ENCODE data around the gene SLCO1B3.

Gene SLCO1B3

DNA sequence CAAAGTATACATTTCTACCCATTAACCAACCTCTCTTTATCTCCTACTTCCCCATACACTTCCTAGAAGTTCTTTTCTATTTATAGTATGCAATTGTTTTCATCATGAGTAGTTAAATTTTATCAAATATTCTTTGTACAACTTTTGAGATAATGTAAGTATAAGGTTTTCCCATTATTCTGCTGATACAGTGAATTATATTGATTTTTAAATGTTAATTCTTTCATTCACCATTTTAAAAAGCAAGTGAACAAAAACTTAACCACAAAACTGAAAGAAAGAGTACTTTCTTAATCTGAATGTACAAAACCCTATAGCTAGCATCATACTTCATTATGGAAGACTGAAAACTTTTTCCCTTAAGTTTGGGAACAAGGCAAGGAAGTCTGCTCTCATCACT lies 9.5 kb upstream of the SLCO1B3 start:
- H3K9me3 ChIP-seq (ENCODE audit: insufficient read depth, low read depth, low read length): no peaks in the 10 kb centered on the region
- no peak overlapping the region for H4K91ac ChIP-seq (ENCODE audit: low read depth, low read length)
- no peaks in the 10 kb centered on the region for H3K36me3 ChIP-seq (ENCODE audit: control insufficient read depth in 1 of 2, insufficient read depth in 2 of 2, low read length in 2 of 2)
- no peak overlapping the region for H3K4me2 ChIP-seq (ENCODE audit: low read length)
- no peak overlapping the region for H3K23ac ChIP-seq (ENCODE audit: low read length)
- no peak overlapping the region for H4K12ac ChIP-seq (ENCODE audit: low read depth, low read length)
- DNase-seq: no peak
- no peak overlapping the region for H3K4me3 ChIP-seq (ENCODE audit: low read depth, low read length)
- H3K27me3 ChIP-seq (ENCODE audit: insufficient read depth, low read length): no peaks in the 10 kb centered on the region
- H3K4ac ChIP-seq (ENCODE audit: low read depth, low read length): no peak overlapping the region
- no peak overlapping the region for H3K18ac ChIP-seq (ENCODE audit: low read length)
- H3K27ac ChIP-seq (ENCODE audit: low read depth, low read length): no peak overlapping the region
- H2AK5ac ChIP-seq (ENCODE audit: low read length): no peak overlapping the region
- no peak overlapping the region for H3K9ac ChIP-seq (ENCODE audit: low read length)
- no peak overlapping the region for H2BK12ac ChIP-seq (ENCODE audit: low read length)
- no peaks in the 10 kb centered on the region for H3K79me2 ChIP-seq (ENCODE audit: control insufficient read depth, insufficient read depth, low read length, poor library complexity)
- no peak overlapping the region for H4K8ac ChIP-seq (ENCODE audit: low read depth, low read length)
- H3K79me1 ChIP-seq (ENCODE audit: low read length): no peaks in the 10 kb centered on the region
- no peak overlapping the region for H3K14ac ChIP-seq (ENCODE audit: low read length)
- no peak overlapping the region for H2AFZ ChIP-seq (ENCODE audit: insufficient read depth, low read length, poor library complexity)
- no peak overlapping the region for H2BK120ac ChIP-seq (ENCODE audit: insufficient read depth, low read length, poor library complexity)
- H2BK5ac ChIP-seq (ENCODE audit: low read depth, low read length, poor library complexity): no peak overlapping the region
- H3K4me1 ChIP-seq (ENCODE audit: control insufficient read depth in 1 of 2, insufficient read depth in 2 of 2, low read length in 2 of 2): no peaks in the 10 kb centered on the region

DNA sequence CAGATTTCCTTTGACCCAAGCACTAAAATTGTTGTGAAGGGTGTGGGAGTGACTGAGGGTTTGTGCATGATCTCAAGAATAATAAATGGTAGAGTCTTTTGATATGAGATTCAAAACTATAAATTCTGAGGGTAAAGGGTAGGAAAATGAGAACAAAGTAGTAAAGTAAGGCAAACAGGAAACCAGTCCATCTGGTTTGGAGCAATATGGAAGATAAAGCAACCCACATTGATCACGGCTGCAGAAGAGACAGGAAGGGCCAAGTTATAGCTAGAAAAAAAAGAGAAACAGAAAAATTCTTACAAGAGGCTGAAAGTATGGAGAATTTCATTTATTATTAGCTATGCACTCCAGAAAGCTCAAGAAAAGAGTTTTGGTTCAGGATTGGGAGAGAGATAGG lies 4.6 kb upstream of the SLCO1B3 start:
- Histone ChIP-seq H2BK120ac (ENCODE audit: insufficient read depth, low read length, poor library complexity) (no peak overlapping the region), H3K79me1 (ENCODE audit: low read length) (no peaks in the 10 kb centered on the region), H4K8ac (ENCODE audit: low read depth, low read length) (no peak overlapping the region), H3K23ac (ENCODE audit: low read length) (no peak overlapping the region), H2BK5ac (ENCODE audit: low read depth, low read length, poor library complexity) (no peak overlapping the region), H2BK12ac (ENCODE audit: low read length) (no peak overlapping the region), H3K9ac (ENCODE audit: low read length) (no peak overlapping the region), H3K4me3 (ENCODE audit: low read depth, low read length) (no peak overlapping the region), H3K79me2 (ENCODE audit: control insufficient read depth, insufficient read depth, low read length, poor library complexity) (no peaks in the 10 kb centered on the region), H3K4me1 (ENCODE audit: control insufficient read depth in 1 of 2, insufficient read depth in 2 of 2, low read length in 2 of 2) (no peaks in the 10 kb centered on the region), H4K91ac (ENCODE audit: low read depth, low read length) (no peak overlapping the region), H4K12ac (ENCODE audit: low read depth, low read length) (no peak overlapping the region), H3K36me3 (ENCODE audit: control insufficient read depth in 1 of 2, insufficient read depth in 2 of 2, low read length in 2 of 2) (no peaks in the 10 kb centered on the region), H3K14ac (ENCODE audit: low read length) (no peak overlapping the region), H2AFZ (ENCODE audit: insufficient read depth, low read length, poor library complexity) (no peak overlapping the region), H3K4me2 (ENCODE audit: low read length) (no peak overlapping the region), H3K18ac (ENCODE audit: low read length) (no peak overlapping the region), H2AK5ac (ENCODE audit: low read length) (no peak overlapping the region), H3K9me3 (ENCODE audit: insufficient read depth, low read depth, low read length) (peaks cover 2% of the 10 kb centered on the region), H3K27me3 (ENCODE audit: insufficient read depth, low read length) (no peaks in the 10 kb centered on the region), H3K4ac (ENCODE audit: low read depth, low read length) (no peak overlapping the region), H3K27ac (ENCODE audit: low read depth, low read length) (no peak overlapping the region)
- no CpG with 5 or more reads among the region's 1 CpG for WGBS (ENCODE audit: extremely low coverage, insufficient coverage, insufficient read length)
- DNase-seq: no peak

DNA sequence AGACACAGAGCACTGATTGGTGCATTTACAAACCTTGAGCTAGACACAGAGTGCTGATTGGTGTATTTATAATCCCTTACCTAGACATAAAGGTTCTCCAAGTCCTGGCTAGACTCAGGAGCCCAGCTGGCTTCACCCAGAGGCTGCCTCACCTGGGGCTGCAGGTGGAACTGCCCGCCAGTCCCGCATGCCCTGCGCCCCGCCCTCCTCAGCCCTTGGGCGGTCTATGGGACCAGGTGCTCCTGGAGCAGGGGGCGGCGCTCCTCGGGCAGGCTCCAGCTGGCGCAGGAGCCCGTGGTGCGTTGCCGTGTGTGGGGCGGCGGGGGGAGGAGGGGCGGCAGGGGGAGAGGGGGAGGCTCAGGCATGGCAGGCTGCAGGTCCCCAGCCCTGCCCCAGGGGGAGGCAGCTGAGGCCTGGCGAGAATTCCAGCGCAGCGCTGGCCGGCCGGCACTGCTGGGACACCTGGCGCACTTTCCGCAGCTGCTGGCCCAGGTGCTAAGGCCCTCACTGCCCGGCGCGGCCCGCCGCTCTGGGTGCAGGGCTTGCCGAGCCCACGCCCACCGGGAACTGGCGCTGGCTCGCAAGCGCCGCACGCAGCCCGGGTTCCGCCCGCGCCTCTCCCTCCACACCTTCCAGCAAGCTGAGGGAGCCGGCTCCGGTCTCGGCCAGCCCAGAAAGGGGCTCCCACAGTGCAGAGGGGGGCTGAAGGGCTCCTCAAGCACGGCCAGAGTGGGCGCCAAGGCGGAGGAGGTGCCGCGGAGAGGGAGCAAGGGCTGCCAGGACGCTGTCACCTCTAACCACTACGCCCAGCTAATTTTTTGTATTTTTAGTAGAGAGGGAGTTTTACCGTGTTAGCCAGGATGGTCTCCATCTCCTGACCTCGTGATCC lies 3.1 kb upstream of the SLCO1B3 start:
- Histone ChIP-seq H3K4me1 (ENCODE audit: control insufficient read depth in 1 of 2, insufficient read depth in 2 of 2, low read length in 2 of 2) (no peaks in the 10 kb centered on the region), H2BK12ac (ENCODE audit: low read length) (no peak overlapping the region), H3K4ac (ENCODE audit: low read depth, low read length) (no peak overlapping the region), H3K14ac (ENCODE audit: low read length) (no peak overlapping the region), H3K4me3 (ENCODE audit: low read depth, low read length) (no peak overlapping the region), H3K27me3 (ENCODE audit: insufficient read depth, low read length) (no peaks in the 10 kb centered on the region), H4K12ac (ENCODE audit: low read depth, low read length) (no peak overlapping the region), H3K36me3 (ENCODE audit: control insufficient read depth in 1 of 2, insufficient read depth in 2 of 2, low read length in 2 of 2) (no peaks in the 10 kb centered on the region), H3K79me2 (ENCODE audit: control insufficient read depth, insufficient read depth, low read length, poor library complexity) (no peaks in the 10 kb centered on the region), H3K9ac (ENCODE audit: low read length) (no peak overlapping the region), H4K91ac (ENCODE audit: low read depth, low read length) (no peak overlapping the region), H3K27ac (ENCODE audit: low read depth, low read length) (no peak overlapping the region), H3K79me1 (ENCODE audit: low read length) (no peaks in the 10 kb centered on the region), H2BK5ac (ENCODE audit: low read depth, low read length, poor library complexity) (no peak overlapping the region), H3K4me2 (ENCODE audit: low read length) (no peak overlapping the region), H3K23ac (ENCODE audit: low read length) (no peak overlapping the region), H4K8ac (ENCODE audit: low read depth, low read length) (no peak overlapping the region), H2AFZ (ENCODE audit: insufficient read depth, low read length, poor library complexity) (no peak overlapping the region), H2BK120ac (ENCODE audit: insufficient read depth, low read length, poor library complexity) (no peak overlapping the region), H3K18ac (ENCODE audit: low read length) (no peak overlapping the region), H3K9me3 (ENCODE audit: insufficient read depth, low read depth, low read length) (peaks cover 2% of the 10 kb centered on the region), H2AK5ac (ENCODE audit: low read length) (no peak overlapping the region)
- DNase-seq: peak; percentile 51 to 57
- WGBS (ENCODE audit: extremely low coverage, insufficient coverage, insufficient read length): no CpG with 5 or more reads among the region's 51 CpGs

DNA sequence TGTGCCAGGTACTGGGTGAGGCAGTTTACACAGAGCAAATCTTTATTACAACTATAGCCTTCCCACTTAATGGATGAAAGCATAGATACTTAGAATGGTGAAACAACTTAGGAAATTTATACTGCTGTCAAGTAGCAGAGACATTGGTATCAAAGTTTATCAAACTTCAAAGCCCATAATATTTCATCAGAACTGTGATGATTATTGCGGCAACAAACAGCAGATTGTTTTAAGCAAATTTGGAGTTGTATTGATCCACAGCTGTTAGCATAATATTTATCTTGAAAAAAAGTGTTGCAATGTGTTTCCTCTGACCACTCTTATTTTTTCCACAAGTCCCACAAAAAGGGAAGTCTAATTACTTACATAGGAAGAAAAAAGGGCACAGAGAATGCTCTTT lies 2.0 kb upstream of the SLCO1B3 start:
- Histone ChIP-seq H3K79me2 (ENCODE audit: control insufficient read depth, insufficient read depth, low read length, poor library complexity) (no peaks in the 10 kb centered on the region), H3K4ac (ENCODE audit: low read depth, low read length) (no peak overlapping the region), H3K9me3 (ENCODE audit: insufficient read depth, low read depth, low read length) (peaks cover 2% of the 10 kb centered on the region), H3K27me3 (ENCODE audit: insufficient read depth, low read length) (no peaks in the 10 kb centered on the region), H3K27ac (ENCODE audit: low read depth, low read length) (no peak overlapping the region), H3K79me1 (ENCODE audit: low read length) (no peaks in the 10 kb centered on the region), H2AFZ (ENCODE audit: insufficient read depth, low read length, poor library complexity) (no peak overlapping the region), H3K18ac (ENCODE audit: low read length) (no peak overlapping the region), H2AK5ac (ENCODE audit: low read length) (no peak overlapping the region), H3K4me3 (ENCODE audit: low read depth, low read length) (no peak overlapping the region), H2BK12ac (ENCODE audit: low read length) (no peak overlapping the region), H3K4me1 (ENCODE audit: control insufficient read depth in 1 of 2, insufficient read depth in 2 of 2, low read length in 2 of 2) (no peaks in the 10 kb centered on the region), H4K12ac (ENCODE audit: low read depth, low read length) (no peak overlapping the region), H4K91ac (ENCODE audit: low read depth, low read length) (no peak overlapping the region), H3K14ac (ENCODE audit: low read length) (no peak overlapping the region), H3K36me3 (ENCODE audit: control insufficient read depth in 1 of 2, insufficient read depth in 2 of 2, low read length in 2 of 2) (no peaks in the 10 kb centered on the region), H3K4me2 (ENCODE audit: low read length) (no peak overlapping the region), H2BK120ac (ENCODE audit: insufficient read depth, low read length, poor library complexity) (no peak overlapping the region), H3K9ac (ENCODE audit: low read length) (no peak overlapping the region), H3K23ac (ENCODE audit: low read length) (no peak overlapping the region), H2BK5ac (ENCODE audit: low read depth, low read length, poor library complexity) (no peak overlapping the region), H4K8ac (ENCODE audit: low read depth, low read length) (no peak overlapping the region)
- DNase-seq: no peak
- WGBS (ENCODE audit: extremely low coverage, insufficient coverage, insufficient read length): no CpG with 5 or more reads among the region's 1 CpG
